ENCODE data around the gene YJU2.

DNA sequence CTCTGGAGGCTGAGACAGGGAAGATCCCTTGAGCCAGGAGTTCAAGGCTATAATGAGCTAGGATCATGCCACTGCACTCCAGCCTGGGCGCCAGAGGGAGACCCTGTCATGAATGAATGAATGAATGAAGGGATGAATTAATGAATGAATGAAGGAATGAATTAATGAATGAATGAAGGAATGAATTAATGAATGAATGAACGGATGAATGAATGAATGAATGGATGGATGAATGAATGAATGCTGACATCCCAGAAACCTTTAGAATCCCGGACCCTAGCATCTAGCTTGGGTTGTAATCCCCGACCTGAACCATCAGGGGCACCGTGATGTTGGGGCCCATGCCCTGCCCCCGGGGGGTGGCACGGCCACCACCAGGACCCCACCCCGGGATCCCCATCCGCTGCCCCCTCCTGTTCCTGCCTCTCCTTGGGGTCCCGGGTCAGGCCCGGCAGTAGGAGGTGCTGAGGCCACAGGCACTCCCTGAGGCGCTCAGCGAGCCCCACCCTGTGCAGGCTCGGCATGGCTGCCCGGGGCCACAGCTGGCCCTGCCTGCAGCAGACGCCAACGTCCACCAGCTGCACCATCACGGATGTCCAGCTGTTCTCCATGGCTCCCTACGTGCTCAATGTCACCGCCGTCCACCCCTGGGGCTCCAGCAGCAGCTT is 14.1 kb upstream of the YJU2 start:
- TF ChIP-seq, protein P1, sequence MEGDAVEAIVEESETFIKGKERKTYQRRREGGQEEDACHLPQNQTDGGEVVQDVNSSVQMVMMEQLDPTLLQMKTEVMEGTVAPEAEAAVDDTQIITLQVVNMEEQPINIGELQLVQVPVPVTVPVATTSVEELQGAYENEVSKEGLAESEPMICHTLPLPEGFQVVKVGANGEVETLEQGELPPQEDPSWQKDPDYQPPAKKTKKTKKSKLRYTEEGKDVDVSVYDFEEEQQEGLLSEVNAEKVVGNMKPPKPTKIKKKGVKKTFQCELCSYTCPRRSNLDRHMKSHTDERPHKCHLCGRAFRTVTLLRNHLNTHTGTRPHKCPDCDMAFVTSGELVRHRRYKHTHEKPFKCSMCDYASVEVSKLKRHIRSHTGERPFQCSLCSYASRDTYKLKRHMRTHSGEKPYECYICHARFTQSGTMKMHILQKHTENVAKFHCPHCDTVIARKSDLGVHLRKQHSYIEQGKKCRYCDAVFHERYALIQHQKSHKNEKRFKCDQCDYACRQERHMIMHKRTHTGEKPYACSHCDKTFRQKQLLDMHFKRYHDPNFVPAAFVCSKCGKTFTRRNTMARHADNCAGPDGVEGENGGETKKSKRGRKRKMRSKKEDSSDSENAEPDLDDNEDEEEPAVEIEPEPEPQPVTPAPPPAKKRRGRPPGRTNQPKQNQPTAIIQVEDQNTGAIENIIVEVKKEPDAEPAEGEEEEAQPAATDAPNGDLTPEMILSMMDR (IDR thresholded peaks at IDR 0.05): no peak
- TF ChIP-seq POLR2A (IDR thresholded peaks at IDR 0.05) (no peak), EP300 (IDR thresholded peaks at IDR 0.05) (no peak)
